Esophagus squamous epithelium (tissue), 4 donors: Measurements from ENCODE around the gene PAXX.

Experiments
- POLR2A ChIP-seq, 4 donors: fragments of 450-650 bp; IDR thresholded peaks; one replicate each; pipeline ENCODE4 v1.6.1; 2017; ENCODE audit warnings: antibody characterized with exemption in 4 of 4, mild to moderate bottlenecking in 4 of 4, moderate library complexity in 3 of 4
- TF ChIP-seq, protein P1 (sequence below), 6 experiments: fragments of 450-650 bp in 4 of 6; fragments of 200-600 bp in 2 of 6; sonication (generic) in 2 of 6; IDR thresholded peaks; one replicate each; pipeline ENCODE4 v1.5.1; 2016 to 2019; ENCODE audit warnings: antibody characterized with exemption in 6 of 6, mild to moderate bottlenecking in 4 of 6, moderate library complexity in 4 of 6

DNA sequence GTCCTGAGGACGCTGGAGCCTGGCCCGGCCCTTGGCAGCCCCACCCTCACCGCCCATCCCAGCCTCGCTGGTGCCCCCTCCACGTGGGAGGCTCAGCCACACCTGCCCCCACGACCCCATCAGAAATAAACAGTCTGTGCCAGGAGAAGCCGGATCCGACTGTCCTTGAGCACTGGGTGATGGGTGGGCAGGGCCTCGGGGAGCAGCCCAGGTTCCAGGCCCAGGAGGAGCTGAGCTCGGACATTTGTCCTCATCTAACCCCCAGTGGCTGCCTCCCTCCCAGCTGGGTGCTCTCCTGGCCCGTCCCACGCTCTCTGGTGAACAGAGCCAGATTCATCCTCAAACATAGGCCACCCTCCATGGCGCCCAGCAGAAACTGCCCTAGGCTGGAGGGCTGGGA lies 19.5 kb upstream of the PAXX start:
- TF ChIP-seq, protein P1, sequence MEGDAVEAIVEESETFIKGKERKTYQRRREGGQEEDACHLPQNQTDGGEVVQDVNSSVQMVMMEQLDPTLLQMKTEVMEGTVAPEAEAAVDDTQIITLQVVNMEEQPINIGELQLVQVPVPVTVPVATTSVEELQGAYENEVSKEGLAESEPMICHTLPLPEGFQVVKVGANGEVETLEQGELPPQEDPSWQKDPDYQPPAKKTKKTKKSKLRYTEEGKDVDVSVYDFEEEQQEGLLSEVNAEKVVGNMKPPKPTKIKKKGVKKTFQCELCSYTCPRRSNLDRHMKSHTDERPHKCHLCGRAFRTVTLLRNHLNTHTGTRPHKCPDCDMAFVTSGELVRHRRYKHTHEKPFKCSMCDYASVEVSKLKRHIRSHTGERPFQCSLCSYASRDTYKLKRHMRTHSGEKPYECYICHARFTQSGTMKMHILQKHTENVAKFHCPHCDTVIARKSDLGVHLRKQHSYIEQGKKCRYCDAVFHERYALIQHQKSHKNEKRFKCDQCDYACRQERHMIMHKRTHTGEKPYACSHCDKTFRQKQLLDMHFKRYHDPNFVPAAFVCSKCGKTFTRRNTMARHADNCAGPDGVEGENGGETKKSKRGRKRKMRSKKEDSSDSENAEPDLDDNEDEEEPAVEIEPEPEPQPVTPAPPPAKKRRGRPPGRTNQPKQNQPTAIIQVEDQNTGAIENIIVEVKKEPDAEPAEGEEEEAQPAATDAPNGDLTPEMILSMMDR (IDR thresholded peaks at IDR 0.05): no peak
- no peak for TF ChIP-seq POLR2A (IDR thresholded peaks at IDR 0.05)
